AG09309 (cell line): ENCODE results near the gene TOPAZ1.

Experiments
- DNase-seq: peaks from one replicate; pipeline ENCODE4 v3.0.0-alpha.2; 2010; ENCODE audit warnings: low read depth
- H3K4me3 ChIP-seq: 2 replicates; pipeline ENCODE4 v1.5.1; 2011; ENCODE audit warnings: mild to moderate bottlenecking, low read depth, low read length, moderate library complexity; ENCODE audit not compliant: control insufficient read depth
- TF ChIP-seq, protein P1 (sequence below): IDR thresholded peaks from 2 replicates; pipeline ENCODE4 v1.5.1; 2011; ENCODE audit warnings: mild to moderate bottlenecking, low read depth, low read length, inconsistent platforms; ENCODE audit not compliant: insufficient read depth, control insufficient read depth; ENCODE audit errors: missing control alignments

Gene TOPAZ1

DNA sequence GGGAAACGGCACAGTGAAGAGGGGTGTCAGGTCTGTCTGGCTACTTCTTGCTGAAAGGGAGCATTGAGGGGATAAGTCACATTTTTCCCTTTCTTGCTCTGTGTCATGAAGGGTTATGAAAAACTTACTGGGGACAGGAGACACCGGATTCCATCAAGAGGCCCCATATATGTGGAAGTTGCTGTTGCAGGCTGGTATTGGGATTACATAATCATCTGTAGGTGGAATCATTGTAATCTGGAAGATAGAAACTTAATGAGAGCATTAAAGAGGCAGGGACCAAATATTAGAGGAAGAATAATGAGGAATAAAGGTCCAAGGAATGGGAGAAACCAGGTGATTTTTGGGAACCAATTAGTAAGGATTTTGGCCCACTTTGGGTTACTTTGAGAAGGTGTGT lies 92.6 kb downstream of the TOPAZ1 start:
- H3K4me3 ChIP-seq = no peak overlapping the region
- TF ChIP-seq, protein P1, sequence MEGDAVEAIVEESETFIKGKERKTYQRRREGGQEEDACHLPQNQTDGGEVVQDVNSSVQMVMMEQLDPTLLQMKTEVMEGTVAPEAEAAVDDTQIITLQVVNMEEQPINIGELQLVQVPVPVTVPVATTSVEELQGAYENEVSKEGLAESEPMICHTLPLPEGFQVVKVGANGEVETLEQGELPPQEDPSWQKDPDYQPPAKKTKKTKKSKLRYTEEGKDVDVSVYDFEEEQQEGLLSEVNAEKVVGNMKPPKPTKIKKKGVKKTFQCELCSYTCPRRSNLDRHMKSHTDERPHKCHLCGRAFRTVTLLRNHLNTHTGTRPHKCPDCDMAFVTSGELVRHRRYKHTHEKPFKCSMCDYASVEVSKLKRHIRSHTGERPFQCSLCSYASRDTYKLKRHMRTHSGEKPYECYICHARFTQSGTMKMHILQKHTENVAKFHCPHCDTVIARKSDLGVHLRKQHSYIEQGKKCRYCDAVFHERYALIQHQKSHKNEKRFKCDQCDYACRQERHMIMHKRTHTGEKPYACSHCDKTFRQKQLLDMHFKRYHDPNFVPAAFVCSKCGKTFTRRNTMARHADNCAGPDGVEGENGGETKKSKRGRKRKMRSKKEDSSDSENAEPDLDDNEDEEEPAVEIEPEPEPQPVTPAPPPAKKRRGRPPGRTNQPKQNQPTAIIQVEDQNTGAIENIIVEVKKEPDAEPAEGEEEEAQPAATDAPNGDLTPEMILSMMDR = no peak
- DNase-seq = no peak

DNA sequence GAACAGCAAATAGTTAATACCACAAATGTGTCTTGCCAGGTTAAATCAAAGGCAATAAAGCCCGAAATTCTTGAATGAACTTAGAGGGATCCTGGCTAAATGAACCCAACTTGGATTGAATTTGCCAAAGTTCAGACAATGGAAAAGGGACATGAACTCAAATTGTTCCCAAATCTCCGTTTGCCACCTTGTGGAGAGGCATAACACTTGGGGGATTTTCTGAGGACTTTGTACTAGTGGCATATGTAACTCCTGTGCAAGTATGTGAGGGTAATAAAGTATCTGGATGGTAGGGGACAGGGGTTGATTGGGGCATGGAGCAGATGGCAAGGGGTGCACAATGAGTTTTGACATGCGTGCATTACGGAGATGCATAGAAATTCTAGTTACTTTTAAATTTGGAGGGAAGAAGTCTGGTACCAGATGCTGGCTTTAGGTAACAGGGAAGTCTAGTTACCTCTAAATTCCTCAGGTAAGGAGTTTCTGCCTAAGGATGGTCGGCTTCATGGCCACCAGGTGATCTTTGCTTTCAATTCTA lies 95.6 kb downstream of the TOPAZ1 start:
- peak overlapping the region; percentile 97 for H3K4me3 ChIP-seq
- TF ChIP-seq, protein P1 = no peak
- DNase-seq = no peak

DNA sequence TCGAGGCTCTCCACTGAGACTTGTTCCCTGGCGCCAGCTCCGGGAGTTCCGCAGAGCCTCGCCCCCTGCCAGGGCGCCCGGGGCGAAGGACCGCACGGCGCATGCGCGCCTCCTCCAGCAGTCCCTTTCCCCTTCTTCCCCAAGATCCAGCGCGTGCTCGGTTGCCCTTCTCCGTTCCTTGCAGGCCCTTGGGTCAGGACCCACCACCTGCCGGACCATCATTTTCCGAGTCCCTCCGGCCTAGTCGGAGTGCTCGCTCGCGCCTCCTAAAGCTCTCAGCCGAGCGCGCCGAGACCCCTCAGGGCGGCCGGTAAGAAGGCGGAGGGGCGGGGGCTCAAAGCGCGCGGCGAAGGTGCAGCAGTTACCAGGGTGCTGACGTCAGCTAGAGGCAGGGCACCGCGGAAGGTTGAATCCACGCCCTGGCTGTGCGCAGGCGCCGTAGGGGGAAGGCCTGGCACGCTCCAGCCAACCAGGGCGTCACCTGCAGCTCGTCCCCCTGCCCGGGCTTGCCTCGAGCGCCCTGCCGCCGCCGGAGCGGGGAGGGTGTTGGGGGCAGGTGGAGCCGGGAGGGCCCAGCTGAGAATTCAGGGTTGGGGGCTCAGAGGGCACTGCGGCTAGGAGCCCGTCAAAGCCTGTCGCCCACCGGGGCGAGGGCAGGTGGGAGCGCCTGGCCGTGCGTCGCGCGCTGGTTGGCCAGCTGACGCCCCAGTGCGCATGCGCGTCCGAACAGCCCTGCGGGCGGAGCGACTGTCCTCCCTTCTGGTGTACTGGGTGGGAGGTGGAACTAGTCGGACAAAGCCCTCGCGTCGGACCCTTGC lies 96.5 kb downstream of the TOPAZ1 start, which contains the start of gene TCAIM:
Gene TCAIM (plus strand): TSS at position 757 of the 818 bp plus-strand sequence. CDS start 16,017 bp downstream, outside the sequence.
- TF ChIP-seq, protein P1 = no peak
- DNase-seq = peak; percentile 78
- peak within 1 kb of the TSS; percentile 97 for H3K4me3 ChIP-seq

DNA sequence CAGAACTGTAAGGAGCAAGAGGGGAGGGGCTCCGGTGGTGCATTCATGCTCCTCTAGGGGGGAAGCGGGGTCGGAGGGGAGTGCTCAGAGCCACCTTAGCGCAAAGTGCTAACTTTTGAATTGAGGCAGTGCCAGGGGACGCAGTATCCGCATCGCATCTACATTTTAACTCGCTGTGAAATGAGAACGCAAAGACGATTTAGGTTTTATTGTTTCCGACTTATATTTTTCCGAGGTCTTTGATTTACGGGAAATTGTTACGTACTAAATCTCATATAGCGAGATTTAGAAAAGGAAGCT lies 97.1 kb downstream of the TOPAZ1 start:
- TF ChIP-seq, protein P1 = no peak
- peak overlapping the region; percentile 97 for H3K4me3 ChIP-seq
- no peak for DNase-seq

DNA sequence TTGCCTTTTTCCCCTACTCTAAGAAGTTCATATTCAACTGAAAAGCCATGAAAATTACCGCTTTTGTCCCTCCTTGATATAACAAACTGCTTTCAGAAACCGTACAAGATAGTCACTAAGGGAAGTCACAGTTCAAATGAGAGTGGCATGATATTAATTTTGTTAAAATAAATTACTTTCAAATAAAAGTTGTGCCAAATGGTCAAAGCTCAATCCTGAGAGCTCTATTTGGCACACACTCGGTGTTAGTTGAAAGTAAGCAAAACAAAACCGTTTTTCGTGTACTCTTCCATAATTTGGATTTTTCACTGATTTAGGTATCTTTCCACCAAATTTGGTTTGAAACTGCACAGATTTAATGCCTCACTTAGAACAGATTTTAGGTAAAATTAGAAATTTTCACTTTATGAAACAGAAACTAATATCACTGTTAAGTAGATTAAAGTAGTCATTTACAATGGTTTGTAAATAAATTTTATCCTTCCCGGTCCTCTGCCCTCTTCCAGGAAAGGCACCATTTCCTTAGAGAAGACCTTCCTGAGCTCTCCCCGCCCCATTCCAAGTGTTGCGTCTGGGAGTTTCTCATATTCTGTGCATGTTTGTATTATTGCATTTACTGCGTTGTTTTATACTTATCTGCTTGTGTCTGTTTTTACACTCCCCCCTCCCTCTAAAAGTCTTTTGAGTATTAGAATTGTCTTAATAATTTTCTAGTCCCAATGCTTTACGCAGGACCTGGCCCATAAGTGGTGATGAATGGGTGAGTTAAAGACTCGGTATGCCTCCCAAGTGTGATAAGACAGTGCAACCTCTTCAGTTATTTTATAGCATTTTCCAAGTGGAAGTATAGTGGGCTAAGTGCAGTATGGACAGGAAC lies 97.7 kb downstream of the TOPAZ1 start:
- TF ChIP-seq, protein P1 = no peak
- H3K4me3 ChIP-seq = peak overlapping the region; percentile 97
- DNase-seq = no peak

DNA sequence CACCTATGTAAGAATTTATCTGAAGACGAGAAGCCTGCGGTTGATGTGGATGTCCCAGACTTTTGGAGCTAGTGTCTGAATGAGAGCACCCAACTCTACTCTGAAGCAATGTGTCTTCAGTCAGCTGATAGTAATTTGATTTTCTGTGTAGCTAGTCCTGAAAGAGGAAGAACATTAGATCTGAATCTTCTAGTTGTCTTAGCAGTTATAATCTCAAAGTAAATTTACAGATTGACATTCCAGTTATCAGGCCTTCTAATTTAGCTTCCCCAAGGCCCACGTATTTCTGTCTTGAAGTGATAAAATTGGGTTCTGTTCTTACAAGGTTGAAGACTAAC lies 98.3 kb downstream of the TOPAZ1 start:
- TF ChIP-seq, protein P1 = no peak

More for the DNA sequence above, 98.3 kb downstream of the TOPAZ1 start:
- no peak overlapping the region for H3K4me3 ChIP-seq
- no peak for DNase-seq
